PC-9 (cell line): Measurements from ENCODE around the gene MUSTN1. TPM values are rescaled to one million over a fixed set of nuclear protein-coding genes. Genes with fewer than 3 reads are reported as not detected.

Source experiments
- BruUV-seq: library from RNA; stranded (reverse); fragments of 400-500 nt; replicated peaks from 2 replicates; lab custom pipeline; 2021; lab: Mats Ljungman, UMichigan
- CTCF ChIA-PET: fragments of 300-600 bp; sonication (Branson Sonifier 250); formaldehyde crosslinking; loops from one replicate; lab custom pipeline; 2022; ENCODE audit warnings: antibody characterized with exemption; lab: Charles Lee
- POLR2A ChIA-PET: fragments of 300-600 bp; sonication (Branson Sonifier 250); formaldehyde crosslinking; loops from one replicate; lab custom pipeline; 2022; ENCODE audit warnings: antibody characterized with exemption; ENCODE audit not compliant: unreplicated experiment; lab: Charles Lee
- DNase-seq, 2 experiments: peaks; one replicate each; pipeline versions ENCODE4 v3.0.0 to v3.0.0-alpha.2; 2015 to 2022; ENCODE audit warnings: mixed read lengths in 1 of 2
- H2AFZ ChIP-seq: fragments of 200-600 bp; sonication (generic); 2 replicates; pipeline ENCODE4 v1.8.1; 2017; ENCODE audit warnings: antibody characterized with exemption
- H3F3A ChIP-seq: fragments of 200-600 bp; sonication (generic); 2 replicates; pipeline ENCODE4 v1.8.1; 2017; ENCODE audit warnings: antibody characterized with exemption, mild to moderate bottlenecking, low read depth; ENCODE audit not compliant: insufficient read depth
- H3K27ac ChIP-seq: fragments of 200-600 bp; sonication (generic); 2 replicates; pipeline ENCODE4 v1.6.1; 2016; ENCODE audit warnings: mixed run types
- H3K27me3 ChIP-seq: fragments of 200-600 bp; sonication (generic); 2 replicates; pipeline ENCODE4 v1.6.1; 2016; ENCODE audit warnings: low read depth, mixed run types; ENCODE audit not compliant: insufficient read depth
- H3K36me3 ChIP-seq: fragments of 200-600 bp; sonication (generic); 2 replicates; pipeline ENCODE4 v1.6.1; 2016; ENCODE audit warnings: low read depth, mixed run types
- H3K4me1 ChIP-seq: fragments of 200-600 bp; sonication (generic); replicated peaks from 2 replicates; pipeline ENCODE4 v1.6.1; 2016; ENCODE audit warnings: mixed run types; ENCODE audit not compliant: insufficient read depth
- H3K4me2 ChIP-seq: fragments of 200-600 bp; sonication (generic); 2 replicates; pipeline ENCODE4 v1.6.1; 2017; ENCODE audit warnings: mixed run types
- H3K4me3 ChIP-seq: fragments of 200-600 bp; sonication (generic); 2 replicates; pipeline ENCODE4 v1.6.1; 2016; ENCODE audit warnings: mixed run types
- H3K79me2 ChIP-seq: fragments of 200-600 bp; sonication (generic); 2 replicates; pipeline ENCODE4 v1.6.1; 2017; ENCODE audit warnings: low read depth, mixed run types
- H3K9me2 ChIP-seq: fragments of 200-600 bp; sonication (generic); 2 replicates; pipeline ENCODE4 v1.8.1; 2017; ENCODE audit warnings: mild to moderate bottlenecking; ENCODE audit not compliant: insufficient read depth
- H3K9me3 ChIP-seq: fragments of 200-600 bp; sonication (generic); 2 replicates; pipeline ENCODE4 v1.8.1; 2016; ENCODE audit warnings: low read depth; ENCODE audit not compliant: insufficient read depth
- H4K20me1 ChIP-seq: fragments of 200-600 bp; sonication (generic); 2 replicates; pipeline ENCODE4 v1.8.1; 2017; ENCODE audit not compliant: insufficient read depth
- EZH2 ChIP-seq: fragments of 200-600 bp; sonication (generic); IDR thresholded peaks from 2 replicates; pipeline ENCODE4 v1.8.0; 2017; ENCODE audit warnings: antibody characterized with exemption, low read depth
- intact Hi-C: fragments of 100-400 bp; cut with micrococcal nuclease; formaldehyde crosslinking; loops from one replicate; pipeline ENCODE4 v1.10.0; 2022; ENCODE audit not compliant: unreplicated experiment
- total RNA-seq: library from RNA; stranded (reverse); gene quantifications from 2 replicates; pipeline ENCODE4 v1.2.3, GENCODE V29; 2021
- TF ChIP-seq, protein P1 (sequence below): fragments of 200-600 bp; sonication (generic); conservative IDR thresholded peaks from 2 replicates; pipeline ENCODE4 v1.6.1; 2017; ENCODE audit warnings: mixed run types, antibody characterized with exemption, mild to moderate bottlenecking, moderate library complexity

Gene MUSTN1
- total RNA-seq, 1 experiment from 2014 or later: not detected

GRCh38 chr3:52787246-52787645, 47.6 kb downstream of the MUSTN1 start:
- H2AFZ ChIP-seq: no peak overlapping the region
- CTCF ChIA-PET: no interaction called here
- TF ChIP-seq, protein P1, sequence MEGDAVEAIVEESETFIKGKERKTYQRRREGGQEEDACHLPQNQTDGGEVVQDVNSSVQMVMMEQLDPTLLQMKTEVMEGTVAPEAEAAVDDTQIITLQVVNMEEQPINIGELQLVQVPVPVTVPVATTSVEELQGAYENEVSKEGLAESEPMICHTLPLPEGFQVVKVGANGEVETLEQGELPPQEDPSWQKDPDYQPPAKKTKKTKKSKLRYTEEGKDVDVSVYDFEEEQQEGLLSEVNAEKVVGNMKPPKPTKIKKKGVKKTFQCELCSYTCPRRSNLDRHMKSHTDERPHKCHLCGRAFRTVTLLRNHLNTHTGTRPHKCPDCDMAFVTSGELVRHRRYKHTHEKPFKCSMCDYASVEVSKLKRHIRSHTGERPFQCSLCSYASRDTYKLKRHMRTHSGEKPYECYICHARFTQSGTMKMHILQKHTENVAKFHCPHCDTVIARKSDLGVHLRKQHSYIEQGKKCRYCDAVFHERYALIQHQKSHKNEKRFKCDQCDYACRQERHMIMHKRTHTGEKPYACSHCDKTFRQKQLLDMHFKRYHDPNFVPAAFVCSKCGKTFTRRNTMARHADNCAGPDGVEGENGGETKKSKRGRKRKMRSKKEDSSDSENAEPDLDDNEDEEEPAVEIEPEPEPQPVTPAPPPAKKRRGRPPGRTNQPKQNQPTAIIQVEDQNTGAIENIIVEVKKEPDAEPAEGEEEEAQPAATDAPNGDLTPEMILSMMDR: no peak
- no peak for TF ChIP-seq EZH2
- H3K27ac ChIP-seq: no peak overlapping the region
- H3K4me1 ChIP-seq: no peaks in the 10 kb centered on the region
- no peaks in the 10 kb centered on the region for H3K36me3 ChIP-seq
- no peaks in the 10 kb centered on the region for H3F3A ChIP-seq
- H3K9me2 ChIP-seq: no peaks in the 10 kb centered on the region
- BruUV-seq: no TSS peak
- no peaks in the 10 kb centered on the region for H4K20me1 ChIP-seq
- DNase-seq: no peak
- H3K4me2 ChIP-seq: no peak overlapping the region
- H3K4me3 ChIP-seq: no peak overlapping the region
- H3K9me3 ChIP-seq: no peaks in the 10 kb centered on the region
- POLR2A ChIA-PET: no interaction called here
- intact Hi-C loops: no loop called here
- H3K79me2 ChIP-seq: no peaks in the 10 kb centered on the region
- H3K27me3 ChIP-seq: peaks cover 41% of the 10 kb centered on the region

GRCh38 chr3:52786330-52787215, 48.2 kb downstream of the MUSTN1 start:
- Histone ChIP-seq H3K9me2 (no peaks in the 10 kb centered on the region), H3K27me3 (peaks cover 44% of the 10 kb centered on the region), H3K4me1 (no peaks in the 10 kb centered on the region), H3F3A (no peaks in the 10 kb centered on the region), H3K9me3 (no peaks in the 10 kb centered on the region), H2AFZ (no peak overlapping the region), H3K4me3 (no peak overlapping the region), H3K79me2 (no peaks in the 10 kb centered on the region), H4K20me1 (no peaks in the 10 kb centered on the region), H3K27ac (no peak overlapping the region), H3K4me2 (no peak overlapping the region), H3K36me3 (no peaks in the 10 kb centered on the region)
- TF ChIP-seq, protein P1: no peak
- no peak for TF ChIP-seq EZH2
- BruUV-seq: no TSS peak
- intact Hi-C loops: no loop called here
- ChIA-PET POLR2A (no interaction called here), CTCF (no interaction called here)
- no peak for DNase-seq

- Histone ChIP-seq H3K79me2 (no peaks in the 10 kb centered on the region), H3K4me2 (no peak overlapping the region), H3K9me2 (no peaks in the 10 kb centered on the region), H3K4me3 (no peak overlapping the region), H3K27me3 (peaks cover 49% of the 10 kb centered on the region), H4K20me1 (no peaks in the 10 kb centered on the region), H3K36me3 (no peaks in the 10 kb centered on the region), H3K4me1 (no peaks in the 10 kb centered on the region), H3F3A (no peaks in the 10 kb centered on the region), H2AFZ (no peak overlapping the region), H3K27ac (no peak overlapping the region), H3K9me3 (no peaks in the 10 kb centered on the region)
- DNase-seq: no peak
- intact Hi-C loops: no loop called here
- no TSS peak for BruUV-seq
- ChIA-PET POLR2A (no interaction called here), CTCF (no interaction called here)
- TF ChIP-seq, protein P1: no peak
- no peak for TF ChIP-seq EZH2
Observed at GRCh38 chr3:52784931-52785590, 49.8 kb downstream of the MUSTN1 start.
